Endothelial cell of umbilical vein (primary cell): Measurements from ENCODE around the gene MRPL55. TPM values are rescaled to one million over a fixed set of nuclear protein-coding genes. Genes with fewer than 3 reads are reported as not detected.

Source experiments
- BruUV-seq: library from RNA; stranded (reverse); fragments of 400-500 nt; replicated peaks from 2 replicates; lab custom pipeline; 2021; lab: Mats Ljungman, UMichigan
- CTCF ChIA-PET: fragments of 300-600, 350-600 bp; sonication (Branson Sonifier 250); formaldehyde crosslinking; loops from one replicate; lab custom pipeline; 2021; ENCODE audit warnings: antibody characterized with exemption, inconsistent platforms; lab: Charles Lee
- POLR2A ChIA-PET: fragments of 300-600, 350-600 bp; sonication (Branson Sonifier 250); formaldehyde crosslinking; loops from one replicate; lab custom pipeline; 2021; ENCODE audit warnings: antibody characterized with exemption, inconsistent platforms; lab: Charles Lee
- DNase-seq: peaks from one replicate; pipeline ENCODE4 v3.0.0-alpha.2; 2011; ENCODE audit warnings: low read depth, low spot score
- FAIRE-seq: peaks from 2 replicates; lab custom pipeline; 2011; peaks lifted over from hg19 to GRCh38; lab: Jason Lieb, UNC
- H2AFZ ChIP-seq: 2 replicates; pipeline ENCODE4 v1.6.0; 2012; ENCODE audit warnings: low read depth, low read length, control low read depth, inconsistent platforms
- H3K27ac ChIP-seq: 2 replicates; pipeline ENCODE4 v1.5.1; 2011; ENCODE audit warnings: low read depth, mild to moderate bottlenecking, control low read depth, low read length, moderate library complexity; ENCODE audit not compliant: insufficient read depth
- H3K27me3 ChIP-seq, 2 experiments: 2 replicates each; pipeline versions ENCODE4 v1.6.0 to v1.6.1; 2011; ENCODE audit warnings: low read length in 2 of 2, mixed read lengths in 1 of 2; ENCODE audit not compliant: control insufficient read depth in 2 of 2, insufficient read depth in 2 of 2
- H3K36me3 ChIP-seq, 2 experiments: 2 replicates in 1 of 2; 3 replicates in 1 of 2; pipeline ENCODE4 v1.5.1; 2011; ENCODE audit warnings: low read length in 2 of 2, mild to moderate bottlenecking in 1 of 2, moderate library complexity in 1 of 2; ENCODE audit not compliant: control insufficient read depth in 2 of 2, insufficient read depth in 2 of 2; ENCODE audit errors: extremely low read depth in 1 of 2
- H3K4me1 ChIP-seq: 3 replicates; pipeline ENCODE4 v1.5.1; 2011; ENCODE audit warnings: mild to moderate bottlenecking, low read length; ENCODE audit not compliant: control insufficient read depth, insufficient read depth; ENCODE audit errors: extremely low read depth
- H3K4me2 ChIP-seq: 2 replicates; pipeline ENCODE4 v1.6.1; 2011; ENCODE audit warnings: low read length, control low read depth, mixed read lengths; ENCODE audit not compliant: insufficient read depth
- H3K4me3 ChIP-seq, 3 experiments: fragments of 200-600 bp in 1 of 3; sonication (generic), shearing (Covaris generic) in 1 of 3; replicated peaks in 1 of 3; 2 replicates each; pipeline ENCODE4 v1.5.1; 2011 to 2016; ENCODE audit warnings: control low read depth in 3 of 3, low read length in 3 of 3, mild to moderate bottlenecking in 2 of 3, inconsistent platforms in 1 of 3, low read depth in 1 of 3, moderate library complexity in 1 of 3; ENCODE audit not compliant: insufficient read depth in 1 of 3
- H3K79me2 ChIP-seq: 2 replicates; pipeline ENCODE4 v1.6.0; 2012; ENCODE audit warnings: low read length, inconsistent platforms; ENCODE audit not compliant: control insufficient read depth, insufficient read depth
- H3K9ac ChIP-seq: replicated peaks from 2 replicates; pipeline ENCODE3; 2011; ENCODE audit warnings: low read length, control low read depth; ENCODE audit not compliant: insufficient read depth; ENCODE audit errors: extremely low read depth
- H3K9me1 ChIP-seq: replicated peaks from 3 replicates; pipeline ENCODE4 v1.6.0; 2011; ENCODE audit warnings: mild to moderate bottlenecking, low read length; ENCODE audit not compliant: control insufficient read depth, insufficient read depth; ENCODE audit errors: extremely low read depth
- H3K9me3 ChIP-seq: replicated peaks from 2 replicates; pipeline ENCODE4 v1.5.1; 2012; ENCODE audit warnings: low read length, inconsistent platforms; ENCODE audit not compliant: control insufficient read depth, insufficient read depth
- H4K20me1 ChIP-seq: replicated peaks from 2 replicates; pipeline ENCODE3; 2011; ENCODE audit warnings: mild to moderate bottlenecking, low read length; ENCODE audit not compliant: control insufficient read depth, insufficient read depth; ENCODE audit errors: extremely low read depth
- EZH2 ChIP-seq: IDR thresholded peaks from 2 replicates; pipeline ENCODE4 v1.6.1; 2012; ENCODE audit warnings: borderline replicate concordance, low read depth, mild to moderate bottlenecking, moderate library complexity, low read length, inconsistent platforms; ENCODE audit not compliant: severe bottlenecking
- GATA2 ChIP-seq: IDR thresholded peaks from 2 replicates; pipeline ENCODE4 v1.7.0; 2011; ENCODE audit warnings: low read depth, mild to moderate bottlenecking, moderate library complexity, mixed read lengths, low read length; ENCODE audit not compliant: insufficient read length, insufficient read depth
- MAX ChIP-seq: IDR thresholded peaks from 2 replicates; pipeline ENCODE4 v1.6.1; 2011; ENCODE audit not compliant: insufficient read depth, insufficient read length
- POLR2A ChIP-seq: IDR thresholded peaks from 2 replicates; pipeline ENCODE4 v1.6.1; 2012; ENCODE audit warnings: low read depth, mild to moderate bottlenecking, control low read depth, low read length
- dilution Hi-C: fragments of 300-500 bp; cut with MboI; formaldehyde crosslinking; loops from one replicate; pipeline ENCODE4 v1.15.0; 2019; ENCODE audit warnings: low sequenced_read_pairs; ENCODE audit not compliant: extremely low pct_ligation_motif_present
- intact Hi-C: fragments of 100-400 bp; cut with micrococcal nuclease; formaldehyde crosslinking; loops from one replicate; pipeline ENCODE4 v1.10.0; 2022
- polyA plus RNA-seq, 4 experiments: library from polyadenylated mRNA; depleted of rRNA in 3 of 4; stranded (reverse) in 3 of 4; unstranded in 1 of 4; fragments of >200 nt; gene quantifications; 2 replicates each; pipeline versions ENCODE4 v1.2.1 to v1.2.3, GENCODE V29; 2011 to 2012; ENCODE audit warnings: missing spikeins in 1 of 4
- total RNA-seq: library from RNA; stranded (reverse); gene quantifications from 2 replicates; pipeline ENCODE4 v1.2.3, GENCODE V29; 2021

The MRPL55 gene
- total and polyA plus RNA-seq, 2 donors (not counting 3 experiments of a cell fraction or from before 2014, with no cell fraction given): 58.7 to 155 TPM

GRCh38 chr1:228136901-228137300 lies 27.8 kb upstream of the MRPL55 start:
- Histone ChIP-seq H3K79me2 (peaks cover 14% of the 10 kb centered on the region), H4K20me1 (no peaks in the 10 kb centered on the region), H3K4me3 (no peak overlapping the region), H3K27ac (no peak overlapping the region), H3K4me2 (no peak overlapping the region), H3K9ac (no peak overlapping the region), H3K9me1 (no peaks in the 10 kb centered on the region), H3K27me3 (peaks cover 18 to 26% of the 10 kb centered on the region in 2 experiments), H3K4me1 (peaks cover 8% of the 10 kb centered on the region), H3K36me3 (no peaks in the 10 kb centered on the region), H2AFZ (no peak overlapping the region), H3K9me3 (no peaks in the 10 kb centered on the region)
- intact Hi-C loops (loop anchor here (10.0 kb wide), 1 partner anchor 138 kb away; no protein-coding TSS in a partner anchor), dilution Hi-C loops (no loop called here)
- CTCF ChIA-PET: interaction anchor here (0.7 to 1.5 kb wide), 4 partner anchors 28 to 256 kb away, joined by 3 to 4 read pairs (median 3); partner anchors contain the start of gene IBA57
- no TSS peak for BruUV-seq
- DNase-seq: no peak
- TF ChIP-seq MAX: no peak
- peak; percentile 22 for TF ChIP-seq EZH2
- FAIRE-seq: no peak
- POLR2A ChIA-PET: no interaction called here

- Histone ChIP-seq H4K20me1 (no peaks in the 10 kb centered on the region), H3K4me1 (no peaks in the 10 kb centered on the region), H3K4me2 (no peak overlapping the region), H3K9me3 (no peaks in the 10 kb centered on the region), H3K9ac (no peak overlapping the region), H3K9me1 (no peaks in the 10 kb centered on the region), H3K79me2 (no peaks in the 10 kb centered on the region), H2AFZ (no peak overlapping the region), H3K27me3 (peaks cover 18 to 26% of the 10 kb centered on the region in 2 experiments), H3K27ac (no peak overlapping the region), H3K4me3 (no peak overlapping the region), H3K36me3 (no peaks in the 10 kb centered on the region)
- dilution Hi-C loops: no loop called here
- POLR2A ChIA-PET: no interaction called here
- DNase-seq: no peak
- TF ChIP-seq POLR2A (no peak), EZH2 (no peak), GATA2 (no peak)
- intact Hi-C loops: loop anchor here (5.0 to 10.0 kb wide), 2 partner anchors 140 to 368 kb away; no protein-coding TSS in a partner anchor
- BruUV-seq: no TSS peak
- CTCF ChIA-PET: no interaction called here
- FAIRE-seq: no peak
These were observed 25.5 kb upstream of the MRPL55 start for GRCh38 chr1:228134591-228134990.
